ENCODE data around the gene ASCC2.
"Not testable (repeated sequence)": the region's sequence is repeated elsewhere in the genome, so short reads cannot be mapped to it uniquely, and the experiment has no call there.

Gene ASCC2

DNA sequence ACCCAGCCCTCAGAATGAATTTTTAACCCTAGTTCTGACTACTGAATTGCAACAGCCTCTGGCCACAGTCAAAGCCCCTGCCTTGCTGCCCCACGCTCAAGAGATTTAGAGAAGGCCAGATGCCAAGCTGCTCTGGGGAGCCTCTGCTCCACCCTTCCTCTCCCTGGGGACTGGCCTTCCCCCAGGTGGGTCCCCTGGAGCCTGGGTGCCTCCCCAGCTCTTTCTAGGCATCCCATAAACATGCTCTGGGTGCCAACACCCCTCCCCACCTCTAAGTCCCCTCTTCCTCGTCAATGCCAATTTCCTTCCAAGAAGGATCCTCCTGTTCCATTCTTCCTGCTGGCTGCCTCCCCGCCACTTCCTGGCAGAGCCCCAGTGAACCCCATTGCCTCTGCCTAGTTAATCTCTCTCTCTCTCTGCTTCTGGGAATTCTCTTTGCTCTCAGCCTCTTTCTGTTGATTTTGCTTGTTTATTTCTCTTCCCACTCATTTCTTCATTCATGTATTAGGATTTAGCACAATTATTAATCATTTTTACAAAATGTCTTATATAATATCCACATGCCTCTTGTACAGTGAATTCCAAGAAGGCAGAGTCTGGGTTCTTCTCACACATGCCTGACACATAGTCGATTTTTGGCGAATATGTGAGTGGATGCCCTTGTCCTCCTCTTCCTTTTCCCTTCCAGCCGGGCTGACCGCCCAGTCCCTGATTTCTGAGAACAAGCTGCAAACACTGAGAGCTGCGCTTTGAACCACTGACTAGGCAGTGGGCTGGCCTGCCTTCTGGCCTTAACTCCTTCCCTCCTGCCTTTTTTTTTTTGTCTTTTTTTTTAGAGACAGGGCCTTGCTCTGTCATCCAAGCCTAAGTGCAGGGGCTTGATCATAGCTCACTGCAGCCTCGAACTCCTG, 53.4 kb downstream of the ASCC2 start:
- FAIRE-seq: no peak

DNA sequence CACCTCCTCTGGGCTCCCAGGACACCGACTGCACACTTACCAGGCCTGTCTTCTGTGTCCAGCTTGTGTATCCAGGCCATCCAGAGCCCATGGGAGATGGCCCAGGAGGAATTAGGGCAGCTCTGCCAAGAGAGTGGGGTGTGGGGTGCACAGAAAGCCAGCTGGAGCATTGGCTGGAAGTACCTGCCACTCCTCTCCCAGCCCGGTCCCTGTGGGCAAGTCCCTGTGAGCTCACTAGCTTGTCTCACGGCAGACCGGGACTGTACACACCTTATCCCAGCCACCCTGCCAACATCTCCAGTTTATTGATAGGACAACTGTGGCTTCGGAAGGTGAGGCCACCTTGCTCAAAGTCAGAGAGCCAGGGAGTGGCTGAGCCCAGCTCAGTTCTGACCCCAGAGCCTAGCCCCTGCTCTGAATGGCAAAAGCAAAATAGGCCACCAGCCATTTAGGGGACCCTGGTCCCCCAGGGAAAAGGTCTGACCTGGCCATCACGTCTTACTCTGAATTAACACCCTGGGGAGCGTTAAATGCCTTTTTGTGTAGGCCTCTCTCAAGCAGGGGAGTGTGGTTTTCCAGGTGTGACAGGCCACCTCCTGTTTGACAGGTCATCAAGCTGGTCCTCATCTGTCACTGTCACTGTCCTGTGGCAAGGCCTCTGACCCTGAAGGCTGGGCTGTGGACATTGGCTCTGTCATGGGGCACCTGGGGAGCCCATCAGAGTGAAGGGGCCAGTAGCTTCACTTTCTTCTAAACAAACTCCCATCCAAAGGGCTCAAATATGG, 55.8 kb downstream of the ASCC2 start:
- FAIRE-seq: no peak

DNA sequence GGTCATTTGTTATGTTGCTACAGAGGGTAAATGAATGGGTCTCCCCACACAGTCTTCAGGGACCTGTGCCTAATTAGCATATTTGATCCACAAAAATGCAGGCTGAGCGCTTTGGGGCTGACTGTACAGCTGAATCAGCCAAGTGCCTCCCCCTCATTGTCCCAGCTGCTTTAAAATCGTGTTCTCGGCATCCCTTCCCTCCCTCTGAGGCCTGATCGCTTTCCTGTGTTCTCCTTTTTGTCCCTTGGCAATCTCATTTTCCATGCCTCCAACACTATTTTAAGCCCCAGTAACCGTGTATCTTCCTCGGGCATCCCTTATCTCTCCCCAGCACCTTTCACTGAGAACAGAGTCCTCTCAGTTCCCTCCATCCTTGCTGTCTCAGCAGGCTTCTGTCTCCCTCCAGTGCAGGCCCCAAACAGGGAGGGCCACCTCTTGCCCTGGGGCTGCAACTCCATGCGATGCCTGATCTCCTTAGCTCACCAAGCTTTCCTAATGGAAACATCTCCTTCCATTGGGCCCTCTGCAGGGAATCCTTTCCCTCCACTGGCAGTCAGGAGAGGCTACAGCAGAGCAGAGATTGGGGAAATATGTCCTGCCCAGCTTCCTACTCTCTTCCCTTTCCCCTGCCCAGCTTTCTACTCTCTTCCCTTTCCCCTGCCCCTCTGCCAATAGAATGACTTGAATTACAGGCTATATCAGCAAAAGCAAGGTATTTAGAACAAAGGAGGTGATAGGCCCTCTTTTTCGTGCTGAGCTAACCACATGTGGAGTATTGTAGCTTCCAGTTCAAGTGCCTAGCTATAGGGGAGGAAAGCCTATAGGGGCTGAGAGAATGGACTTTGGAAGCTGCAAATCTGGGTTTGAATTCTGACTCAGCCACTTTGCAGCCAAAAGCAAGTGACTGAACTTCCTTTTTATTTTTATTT, 57.1 kb downstream of the ASCC2 start:
- FAIRE-seq: no peak

DNA sequence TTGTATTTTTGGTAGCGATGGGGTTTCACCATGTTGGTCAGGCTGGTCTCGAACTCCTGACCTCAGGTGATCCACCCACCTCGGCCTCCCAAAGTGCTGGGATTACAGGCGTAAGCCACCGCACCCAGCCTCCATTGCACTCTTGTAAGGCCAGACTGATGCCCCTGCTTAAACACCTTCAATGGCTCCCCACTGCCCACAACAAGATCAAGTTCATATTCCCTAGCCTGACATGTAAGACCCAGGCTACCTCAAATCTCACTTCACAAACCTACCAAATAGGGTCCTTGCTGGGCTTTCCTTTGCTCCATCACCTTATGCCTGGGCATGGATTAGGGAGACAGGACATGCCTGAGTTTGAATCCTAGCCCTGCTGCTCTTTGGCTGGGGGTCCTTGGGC, 57.9 kb downstream of the ASCC2 start:
- no peak for FAIRE-seq

DNA sequence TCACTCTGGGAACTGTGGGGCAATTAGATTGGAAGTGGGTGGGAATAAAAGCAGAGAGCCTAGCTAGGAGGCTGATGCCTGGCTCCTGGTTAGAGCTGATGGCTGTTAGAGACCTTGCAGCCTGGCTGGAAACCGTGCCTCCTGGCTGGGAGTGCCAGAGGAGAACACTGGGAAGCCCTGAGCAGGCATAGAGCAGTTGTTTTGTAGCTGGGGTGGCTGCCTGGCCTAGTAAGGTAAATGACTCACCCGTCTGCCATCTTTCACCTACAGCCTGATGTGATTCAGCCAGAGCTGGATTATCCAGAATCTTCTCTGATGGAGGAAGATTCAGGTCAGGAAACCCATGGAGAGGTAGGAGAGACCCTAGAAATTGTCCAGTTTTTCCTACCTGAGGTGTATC, 64.8 kb downstream of the ASCC2 start:
- FAIRE-seq: no peak

- FAIRE-seq: no peak
Observed at GRCh38 chr22:29772170-29772641, 65.9 kb downstream of the ASCC2 start.

DNA sequence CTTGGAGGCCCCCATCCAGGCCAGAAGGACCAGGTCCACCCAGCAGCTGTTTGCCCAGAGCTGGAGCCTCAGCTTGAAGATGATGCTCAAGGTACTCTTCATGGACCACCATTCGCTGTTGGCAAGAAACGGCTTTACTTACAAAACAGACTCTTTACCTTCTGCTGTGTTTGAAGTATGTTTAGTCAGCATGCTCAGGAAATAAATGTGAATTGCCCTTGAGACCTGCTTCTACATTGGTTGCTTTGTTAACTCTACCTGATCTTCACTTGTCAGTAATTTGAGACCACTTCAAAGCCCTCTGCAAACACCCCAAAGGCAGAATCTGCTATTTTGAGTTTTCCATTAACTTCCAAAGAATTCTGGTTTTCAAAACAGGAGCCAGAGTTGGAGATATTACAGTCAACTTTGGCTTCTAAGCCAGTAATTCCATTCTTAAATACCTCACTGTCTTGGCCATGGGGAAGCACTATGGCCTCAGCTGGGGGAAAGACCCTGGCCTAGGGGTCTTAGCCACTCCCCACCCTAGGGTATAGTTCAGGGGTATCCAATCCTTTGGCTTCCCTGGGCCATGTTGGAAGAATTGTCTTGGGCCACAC, 68.3 kb downstream of the ASCC2 start:
- no peak for FAIRE-seq

DNA sequence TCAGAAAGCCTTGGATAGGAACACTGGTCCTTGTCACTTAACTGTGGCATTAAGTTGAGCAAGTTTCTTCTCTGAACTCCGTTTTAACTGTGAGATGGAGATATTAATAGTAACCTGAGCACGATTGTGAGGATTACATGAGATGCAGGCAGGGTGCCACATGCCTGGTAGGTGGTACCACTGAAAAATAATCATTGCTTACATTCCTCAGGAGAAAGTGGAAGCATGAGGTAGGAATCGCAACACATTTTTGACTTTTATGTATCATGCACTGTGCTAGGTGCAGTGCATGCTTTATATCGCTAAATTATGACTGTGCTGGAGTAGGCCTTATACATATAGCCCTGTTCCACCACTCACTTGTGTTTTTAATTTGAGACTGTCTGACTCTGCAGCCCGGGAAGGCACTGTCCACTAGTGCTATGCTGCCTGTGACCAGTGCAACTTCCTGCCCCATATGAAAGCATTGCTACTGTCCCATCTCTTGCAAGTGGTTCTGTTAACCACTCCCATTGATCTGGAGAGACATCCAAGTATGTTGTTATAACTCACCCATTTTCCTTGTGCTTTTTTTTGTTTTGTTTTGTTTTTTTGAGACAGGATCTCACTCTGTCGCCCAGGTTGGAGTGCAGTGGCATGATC, 69.9 kb downstream of the ASCC2 start:
- no peak for FAIRE-seq

- FAIRE-seq: no peak
Observed at GRCh38 chr22:29767171-29768051, 70.7 kb downstream of the ASCC2 start, which contains the start of gene UQCR10. TSS of gene UQCR10 (plus strand) at chr22:29767369. CDS start at chr22:29767399, 30 bp downstream.

GRCh38 chr22:29766632-29767170, 71.4 kb downstream of the ASCC2 start, which contains the start of gene ZMAT5:
TSS of gene ZMAT5 (minus strand) at chr22:29767007. CDS start at chr22:29748544, 18,463 bp downstream.
- FAIRE-seq: peak; percentile 97

- no peak for FAIRE-seq
Observed at GRCh38 chr22:29765905-29766631, 72.0 kb downstream of the ASCC2 start.

- no peak for FAIRE-seq
Observed at GRCh38 chr22:29762263-29762662, 75.8 kb downstream of the ASCC2 start.

- no peak for FAIRE-seq
Observed at GRCh38 chr22:29758959-29759358, 79.1 kb downstream of the ASCC2 start.

DNA sequence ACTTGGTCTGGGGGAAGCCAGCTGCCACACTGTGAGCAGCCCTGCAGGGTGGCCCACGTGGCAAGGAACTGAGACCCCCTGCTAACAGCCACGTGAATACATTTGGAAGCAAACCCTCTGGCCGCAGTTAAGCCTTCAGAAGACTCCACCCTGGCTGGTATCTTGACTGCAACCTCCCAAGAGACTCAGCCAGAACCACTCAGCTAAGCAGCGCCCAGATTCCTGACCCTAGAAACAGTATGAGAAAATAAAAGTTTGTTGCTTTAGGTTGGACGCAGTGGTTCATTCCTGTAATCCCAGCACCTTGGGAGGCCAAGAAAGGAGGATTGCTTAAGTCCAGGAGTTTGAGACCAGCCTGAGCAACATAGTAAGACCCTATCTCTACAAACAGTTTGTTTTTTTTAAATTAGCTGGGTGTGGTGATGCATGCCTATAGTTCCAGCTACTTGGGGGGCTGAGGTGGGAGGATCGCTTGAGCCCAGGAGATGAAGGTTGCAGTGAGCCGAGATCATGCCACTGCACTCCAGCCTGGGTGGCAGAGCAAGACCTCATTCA, 79.9 kb downstream of the ASCC2 start:
- FAIRE-seq: no peak

- no peak for FAIRE-seq
Observed at GRCh38 chr22:29757096-29757495, 81.0 kb downstream of the ASCC2 start.

DNA sequence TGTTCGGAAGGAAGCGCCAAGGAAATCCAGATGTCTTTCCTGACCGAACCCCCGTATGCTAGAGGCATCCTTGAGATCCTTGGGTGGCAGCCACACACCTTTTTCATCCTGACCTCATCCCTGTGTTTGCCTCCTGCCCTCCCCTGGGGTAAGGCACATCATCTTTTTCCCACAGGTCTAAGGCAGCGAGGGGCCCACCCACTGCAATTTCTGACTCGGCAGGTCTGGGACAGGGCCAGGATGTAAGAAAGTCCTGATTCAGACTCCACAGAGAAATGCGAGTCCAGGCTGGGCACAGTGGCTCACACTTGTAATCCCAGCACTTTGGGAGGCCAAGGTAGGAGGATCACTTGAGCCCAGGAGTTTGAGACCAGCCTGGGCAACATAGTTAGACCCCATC, 81.7 kb downstream of the ASCC2 start:
- no peak for FAIRE-seq

DNA sequence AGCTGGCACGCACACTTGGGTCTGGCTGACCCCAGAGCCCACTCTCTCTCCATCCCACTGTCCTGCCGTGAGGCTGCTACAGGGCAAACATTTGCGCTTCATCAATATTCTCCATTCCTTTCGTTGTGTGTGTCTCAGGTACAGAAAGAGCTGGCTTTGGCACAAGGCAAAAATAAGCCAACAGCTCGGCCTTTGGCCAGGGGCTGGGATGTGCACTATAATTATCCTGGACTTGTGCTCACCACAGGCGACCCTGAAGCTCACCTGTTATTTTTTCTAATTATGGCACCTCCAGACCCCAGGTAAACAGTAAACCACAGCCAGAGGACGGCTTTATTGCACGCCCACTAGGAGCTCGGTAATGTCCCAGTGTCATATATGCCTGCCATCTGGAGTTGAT, 82.2 kb downstream of the ASCC2 start:
- no peak for FAIRE-seq

- FAIRE-seq: not testable (repeated sequence)
Observed at GRCh38 chr22:29754658-29755395, 83.2 kb downstream of the ASCC2 start.

Data from A204.1 (cell line).